ENCODE data around the gene PAX2. TPM values are rescaled to one million over a fixed set of nuclear protein-coding genes. Genes with fewer than 3 reads are reported as not detected.
A peak's percentile ranks its signal among the peaks of the same experiment; 100 is the strongest.

Gene PAX2
- total RNA-seq, 1 donor from 2014 or later: not detected

- H3K9me3 ChIP-seq: no peaks in the 10 kb centered on the region
- intact Hi-C loops (cut with DNase I): no loop called here
Observed at GRCh38 chr10:100743626-100744135, 1.7 kb upstream of the PAX2 start.

GRCh38 chr10:100744136-100744986, 1.0 kb upstream of the PAX2 start:
- no peak for TF ChIP-seq CTCF (IDR thresholded peaks at IDR 0.05)
- H3K9me3 ChIP-seq: no peaks in the 10 kb centered on the region
- H3K4me1 ChIP-seq: peaks cover 19 to 59% of the 10 kb centered on the region in 2 donors
- H3K4me3 ChIP-seq: peak overlapping the region; percentile 47 to 60
- no peaks in the 10 kb centered on the region for H3K36me3 ChIP-seq
- peaks cover 77% of the 10 kb centered on the region for H3K27me3 ChIP-seq
- no peak for DNase-seq (ENCODE audit: low spot score in 2 of 2)
- H3K27ac ChIP-seq: no peak overlapping the region
- intact Hi-C loops (cut with DNase I): no loop called here

More at GRCh38 chr10:100743626-100744135, 1.7 kb upstream of the PAX2 start:
- no peak for DNase-seq (ENCODE audit: low spot score in 2 of 2)
- Histone ChIP-seq H3K36me3 (no peaks in the 10 kb centered on the region), H3K4me3 (peak overlapping the region; percentile 13 to 60), H3K27ac (no peak overlapping the region), H3K4me1 (peaks cover 23 to 56% of the 10 kb centered on the region in 2 donors), H3K27me3 (peaks cover 79% of the 10 kb centered on the region)
- peak in 2 of 3 experiments; percentile 30 to 58 for TF ChIP-seq CTCF (IDR thresholded peaks at IDR 0.05)

- peaks cover 16 to 54% of the 10 kb centered on the region in 2 donors for H3K4me1 ChIP-seq
- H3K27ac ChIP-seq: no peak overlapping the region
- no peak for DNase-seq (ENCODE audit: low spot score in 2 of 2)
- no peaks in the 10 kb centered on the region for H3K36me3 ChIP-seq
- TF ChIP-seq CTCF (IDR thresholded peaks at IDR 0.05): no peak
- peak overlapping the region; percentile 47 to 60 for H3K4me3 ChIP-seq
- H3K9me3 ChIP-seq: no peaks in the 10 kb centered on the region
- H3K27me3 ChIP-seq: peaks cover 65% of the 10 kb centered on the region
- intact Hi-C loops (cut with DNase I): no loop called here
Observed at GRCh38 chr10:100745882-100746783, 751 bp downstream of the PAX2 start.

- Histone ChIP-seq H3K27me3 (peaks cover 57% of the 10 kb centered on the region), H3K36me3 (no peaks in the 10 kb centered on the region), H3K27ac (no peak overlapping the region), H3K9me3 (no peaks in the 10 kb centered on the region), H3K4me1 (peaks cover 16 to 48% of the 10 kb centered on the region in 2 donors), H3K4me3 (no peak overlapping the region)
- DNase-seq (ENCODE audit: low spot score in 2 of 2): no peak
- TF ChIP-seq CTCF (IDR thresholded peaks at IDR 0.05): no peak
- intact Hi-C loops (cut with DNase I): no loop called here
Observed at GRCh38 chr10:100746784-100747455, 1.5 kb downstream of the PAX2 start.
